ENCODE data around the gene SET.

The SET gene

DNA sequence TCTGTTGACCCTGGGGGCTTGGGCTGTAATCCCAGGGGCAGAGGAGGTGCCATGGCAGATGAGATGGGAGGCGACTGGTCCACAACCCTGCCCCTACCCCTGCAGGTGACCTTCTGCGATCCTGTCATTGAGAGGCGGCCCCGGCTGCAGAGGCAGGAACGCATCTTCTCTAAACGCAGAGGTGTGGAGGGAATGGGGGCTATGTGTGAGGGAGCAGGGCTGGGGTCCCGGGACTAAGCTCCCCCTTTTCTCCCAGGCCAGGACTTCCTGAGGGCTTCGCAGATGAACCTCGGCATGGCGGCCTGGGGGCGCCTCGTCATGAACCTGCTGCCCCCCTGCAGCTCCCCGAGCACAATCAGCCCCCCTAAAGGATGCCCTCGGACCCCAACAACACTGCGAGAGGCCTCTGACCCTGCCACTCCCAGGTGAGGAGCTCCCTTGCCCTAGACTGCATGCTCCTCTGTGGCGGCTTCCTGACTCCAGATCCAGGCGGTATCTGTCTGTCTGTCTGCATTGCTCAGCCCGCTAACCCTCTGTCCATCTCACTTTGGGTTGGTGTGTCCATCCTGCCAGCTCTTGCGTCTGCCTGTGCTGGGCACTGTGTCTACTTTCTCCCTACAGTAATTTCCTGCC lies 25.0 kb downstream of the SET start:
- no peak for DNase-seq

DNA sequence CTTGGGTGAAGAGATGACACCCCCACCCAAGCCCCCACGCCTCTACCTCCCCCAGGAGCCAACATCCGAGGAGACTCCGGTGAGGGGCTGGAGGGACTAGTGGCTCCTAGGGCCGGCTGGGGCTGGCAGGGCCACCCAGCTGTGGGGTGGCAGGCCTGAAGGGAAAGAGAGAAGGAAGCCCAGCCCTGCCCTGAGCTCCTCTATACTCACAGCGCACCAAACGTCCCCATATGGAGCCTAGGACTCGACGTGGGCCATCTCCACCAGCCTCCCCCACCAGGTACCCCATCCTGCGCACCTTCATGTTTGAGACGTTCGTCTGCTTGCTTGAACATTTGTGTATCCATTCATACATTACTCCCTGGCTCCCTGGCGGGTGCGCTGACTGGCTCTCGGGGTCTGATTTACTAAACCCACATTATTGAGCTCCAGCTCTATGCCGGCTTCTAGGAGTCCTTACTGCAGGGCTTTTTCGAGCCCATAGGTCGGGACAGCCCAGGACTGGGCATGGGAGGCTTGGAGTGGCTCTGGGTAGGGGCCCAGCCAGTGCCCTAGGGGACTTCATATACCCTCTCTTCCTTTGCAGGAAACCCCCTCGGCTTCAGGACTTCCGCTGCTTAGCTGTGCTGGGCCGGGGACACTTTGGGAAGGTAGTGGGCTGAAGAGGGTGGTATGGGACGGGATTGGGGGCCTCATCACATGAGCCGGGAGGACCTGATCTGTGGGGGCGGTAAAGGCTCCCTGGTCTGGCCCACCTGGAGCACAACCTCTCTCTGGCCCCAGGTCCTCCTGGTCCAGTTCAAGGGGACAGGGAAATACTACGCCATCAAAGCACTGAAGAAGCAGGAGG lies 25.8 kb downstream of the SET start:
- no peak for DNase-seq

DNA sequence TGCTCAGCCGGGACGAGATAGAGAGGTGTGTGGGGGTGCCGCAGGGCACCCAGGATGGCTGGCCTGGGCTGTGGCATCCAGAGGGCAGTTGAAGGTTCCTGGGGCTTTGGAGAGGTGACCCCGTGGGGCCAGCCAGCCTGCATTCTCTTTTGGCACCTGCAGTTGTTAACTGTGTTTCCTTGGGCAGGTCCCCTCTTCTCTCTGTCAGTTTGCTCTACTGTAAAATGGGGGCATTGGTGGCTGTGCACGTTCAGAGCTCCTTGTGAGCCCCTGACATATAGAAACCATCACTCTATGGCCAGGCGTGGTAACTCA lies 26.4 kb downstream of the SET start:
- no peak for DNase-seq

GRCh38 chr9:128716581-128717254 lies 27.7 kb downstream of the SET start:
- DNase-seq: no peak

- no peak for DNase-seq
Measured at GRCh38 chr9:128718047-128718446, 29.0 kb downstream of the SET start.

DNA sequence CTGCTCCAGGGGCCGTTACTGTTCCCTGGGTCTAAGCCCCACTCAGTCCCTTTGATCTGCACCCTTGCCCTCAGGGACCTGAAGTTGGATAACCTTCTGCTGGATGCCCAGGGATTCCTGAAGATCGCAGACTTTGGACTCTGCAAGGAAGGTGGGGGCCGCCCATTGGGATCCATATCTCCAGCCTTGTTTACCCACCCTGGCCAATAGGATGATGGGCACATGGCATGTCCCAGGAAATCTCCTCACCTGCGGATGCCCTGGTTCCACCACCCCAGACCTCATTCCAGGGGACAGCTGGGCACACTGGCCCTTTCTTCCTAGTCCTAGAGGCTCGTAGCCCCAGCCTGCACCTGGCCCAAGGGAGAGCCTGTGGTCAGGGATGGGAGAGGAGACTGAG lies 29.5 kb downstream of the SET start:
- no peak for DNase-seq

GRCh38 chr9:128719919-128720605 lies 31.0 kb downstream of the SET start:
- no peak for DNase-seq

DNA sequence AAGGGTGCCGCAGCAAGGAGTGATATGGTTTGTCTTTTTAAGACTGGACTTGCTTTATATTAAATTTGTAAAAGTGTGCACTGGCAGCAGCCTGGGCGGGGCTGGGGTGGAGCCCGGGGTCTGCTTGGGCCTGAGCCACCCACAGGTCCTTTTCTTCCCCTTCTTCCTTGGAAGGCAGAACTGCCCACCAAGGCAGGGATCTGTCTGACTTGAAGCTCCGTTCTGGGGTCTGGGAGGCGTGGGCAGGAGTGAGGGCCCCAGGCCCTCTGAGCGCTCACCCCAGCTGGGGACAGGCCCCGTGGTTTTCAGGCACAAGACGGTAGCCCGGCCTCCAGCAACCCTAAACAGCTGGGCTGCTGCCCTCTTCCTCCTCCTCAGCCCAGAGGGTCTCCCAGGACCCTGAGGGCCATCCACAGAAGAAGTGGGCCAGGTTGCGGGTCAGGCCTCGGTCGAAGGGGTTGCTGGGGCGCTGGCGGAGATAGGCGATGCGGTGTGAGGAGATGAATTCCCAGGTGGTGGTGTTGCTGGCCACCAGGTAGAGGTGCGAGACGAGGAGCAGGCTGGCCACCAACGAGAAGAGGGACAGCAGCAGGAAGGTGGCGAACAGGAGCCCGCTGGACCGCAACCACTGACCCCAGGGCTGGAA lies 31.9 kb downstream of the SET start:
- DNase-seq: no peak

GRCh38 chr9:128721487-128722010 lies 32.5 kb downstream of the SET start:
- no peak for DNase-seq

- no peak for DNase-seq
Measured at GRCh38 chr9:128722380-128723351, 33.6 kb downstream of the SET start.

GRCh38 chr9:128723352-128723865 lies 34.4 kb downstream of the SET start:
- DNase-seq: no peak

- peak; percentile 96 for DNase-seq
Measured at GRCh38 chr9:128723866-128724743, 35.1 kb downstream of the SET start, which contains the start of gene ZDHHC12. ZDHHC12 (minus strand) TSS chr9:128724127; CDS start chr9:128724093, 34 bp downstream.

DNA sequence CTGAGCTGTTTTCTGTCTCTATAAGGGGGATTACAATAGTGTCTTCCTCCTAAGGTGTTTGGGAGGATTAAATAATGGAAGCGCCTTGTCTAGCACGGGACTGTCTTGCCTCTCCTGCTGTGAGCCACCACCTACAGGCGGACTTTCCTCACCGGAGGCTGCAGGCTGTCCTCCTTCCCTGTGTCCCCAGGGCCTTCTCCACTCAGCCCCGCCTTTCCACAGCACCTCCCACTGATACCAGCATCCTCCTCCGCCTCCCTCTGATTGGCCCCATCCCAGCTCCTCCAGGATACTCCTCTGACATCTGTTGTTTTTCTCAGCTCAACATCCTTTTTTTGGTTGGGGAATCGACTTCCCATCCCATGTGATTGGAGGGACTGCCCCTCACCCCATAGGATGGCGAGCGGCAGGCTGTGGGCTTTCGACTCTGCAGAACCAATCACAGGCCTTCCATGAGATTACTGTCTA lies 35.8 kb downstream of the SET start:
- no peak for DNase-seq

GRCh38 chr9:128727640-128728248 lies 38.7 kb downstream of the SET start:
- DNase-seq: no peak

DNA sequence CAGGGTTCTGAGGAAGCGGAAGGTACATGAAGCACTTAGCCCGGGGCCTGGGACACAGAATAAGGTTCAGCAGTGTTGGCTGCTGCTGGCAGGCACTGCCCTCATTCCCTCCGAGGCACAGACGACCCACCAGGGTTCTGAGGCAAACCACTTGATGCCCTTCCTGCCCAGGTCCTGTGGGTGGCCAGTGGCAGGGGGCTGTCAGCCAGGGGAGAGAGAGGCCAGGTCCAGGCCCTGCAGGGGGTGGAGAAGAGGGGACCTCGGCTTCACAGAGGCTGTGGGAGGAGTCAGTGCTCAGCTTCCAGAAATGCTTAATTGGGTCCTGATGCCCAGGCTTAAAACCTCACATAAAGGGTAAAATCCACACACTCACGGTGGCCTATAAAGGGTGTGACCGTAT lies 39.3 kb downstream of the SET start:
- DNase-seq: no peak

- DNase-seq: no peak
Measured at GRCh38 chr9:128729302-128729701, 40.3 kb downstream of the SET start.

- no peak for DNase-seq
Measured at GRCh38 chr9:128729766-128730517, 40.9 kb downstream of the SET start.

GRCh38 chr9:128731093-128731492 lies 42.1 kb downstream of the SET start:
- DNase-seq: no peak

- DNase-seq: no peak
Measured at GRCh38 chr9:128731691-128732090, 42.7 kb downstream of the SET start.
